Endothelial cell of umbilical vein (primary cell): Measurements from ENCODE around the gene MATR3. TPM values are rescaled to one million over a fixed set of nuclear protein-coding genes. Genes with fewer than 3 reads are reported as not detected.
A peak's percentile ranks its signal among the peaks of the same experiment; 100 is the strongest.
"Not testable (repeated sequence)": the region's sequence is repeated elsewhere in the genome, so short reads cannot be mapped to it uniquely, and the experiment has no call there.

Experiments used
- BruUV-seq: library from RNA; stranded (reverse); fragments of 400-500 nt; replicated peaks from 2 replicates; lab custom pipeline; 2021; lab: Mats Ljungman, UMichigan
- CTCF ChIA-PET: fragments of 300-600, 350-600 bp; sonication (Branson Sonifier 250); formaldehyde crosslinking; loops from one replicate; lab custom pipeline; 2021; ENCODE audit warnings: antibody characterized with exemption, inconsistent platforms; lab: Charles Lee
- POLR2A ChIA-PET: fragments of 300-600, 350-600 bp; sonication (Branson Sonifier 250); formaldehyde crosslinking; loops from one replicate; lab custom pipeline; 2021; ENCODE audit warnings: antibody characterized with exemption, inconsistent platforms; lab: Charles Lee
- DNase-seq: peaks from one replicate; pipeline ENCODE4 v3.0.0-alpha.2; 2011; ENCODE audit warnings: low read depth, low spot score
- FAIRE-seq: peaks from 2 replicates; lab custom pipeline; 2011; peaks lifted over from hg19 to GRCh38; lab: Jason Lieb, UNC
- H2AFZ ChIP-seq: 2 replicates; pipeline ENCODE4 v1.6.0; 2012; ENCODE audit warnings: low read depth, low read length, control low read depth, inconsistent platforms
- H3K27ac ChIP-seq: 2 replicates; pipeline ENCODE4 v1.5.1; 2011; ENCODE audit warnings: low read depth, mild to moderate bottlenecking, control low read depth, low read length, moderate library complexity; ENCODE audit not compliant: insufficient read depth
- H3K27me3 ChIP-seq, 2 experiments: 2 replicates each; pipeline versions ENCODE4 v1.6.0 to v1.6.1; 2011; ENCODE audit warnings: low read length in 2 of 2, mixed read lengths in 1 of 2; ENCODE audit not compliant: control insufficient read depth in 2 of 2, insufficient read depth in 2 of 2
- H3K36me3 ChIP-seq, 2 experiments: 2 replicates in 1 of 2; 3 replicates in 1 of 2; pipeline ENCODE4 v1.5.1; 2011; ENCODE audit warnings: low read length in 2 of 2, mild to moderate bottlenecking in 1 of 2, moderate library complexity in 1 of 2; ENCODE audit not compliant: control insufficient read depth in 2 of 2, insufficient read depth in 2 of 2; ENCODE audit errors: extremely low read depth in 1 of 2
- H3K4me1 ChIP-seq: 3 replicates; pipeline ENCODE4 v1.5.1; 2011; ENCODE audit warnings: mild to moderate bottlenecking, low read length; ENCODE audit not compliant: control insufficient read depth, insufficient read depth; ENCODE audit errors: extremely low read depth
- H3K4me2 ChIP-seq: 2 replicates; pipeline ENCODE4 v1.6.1; 2011; ENCODE audit warnings: low read length, control low read depth, mixed read lengths; ENCODE audit not compliant: insufficient read depth
- H3K4me3 ChIP-seq, 3 experiments: fragments of 200-600 bp in 1 of 3; sonication (generic), shearing (Covaris generic) in 1 of 3; replicated peaks in 1 of 3; 2 replicates each; pipeline ENCODE4 v1.5.1; 2011 to 2016; ENCODE audit warnings: control low read depth in 3 of 3, low read length in 3 of 3, mild to moderate bottlenecking in 2 of 3, inconsistent platforms in 1 of 3, low read depth in 1 of 3, moderate library complexity in 1 of 3; ENCODE audit not compliant: insufficient read depth in 1 of 3
- H3K79me2 ChIP-seq: 2 replicates; pipeline ENCODE4 v1.6.0; 2012; ENCODE audit warnings: low read length, inconsistent platforms; ENCODE audit not compliant: control insufficient read depth, insufficient read depth
- H3K9ac ChIP-seq: replicated peaks from 2 replicates; pipeline ENCODE3; 2011; ENCODE audit warnings: low read length, control low read depth; ENCODE audit not compliant: insufficient read depth; ENCODE audit errors: extremely low read depth
- H3K9me1 ChIP-seq: replicated peaks from 3 replicates; pipeline ENCODE4 v1.6.0; 2011; ENCODE audit warnings: mild to moderate bottlenecking, low read length; ENCODE audit not compliant: control insufficient read depth, insufficient read depth; ENCODE audit errors: extremely low read depth
- H3K9me3 ChIP-seq: replicated peaks from 2 replicates; pipeline ENCODE4 v1.5.1; 2012; ENCODE audit warnings: low read length, inconsistent platforms; ENCODE audit not compliant: control insufficient read depth, insufficient read depth
- H4K20me1 ChIP-seq: replicated peaks from 2 replicates; pipeline ENCODE3; 2011; ENCODE audit warnings: mild to moderate bottlenecking, low read length; ENCODE audit not compliant: control insufficient read depth, insufficient read depth; ENCODE audit errors: extremely low read depth
- CTCF ChIP-seq, 2 donors: IDR thresholded peaks; 1 replicate in 1 of 2; 2 replicates in 1 of 2; pipeline ENCODE4 v1.5.1; 2011; ENCODE audit warnings: low read length in 2 of 2, mild to moderate bottlenecking in 2 of 2, moderate library complexity in 2 of 2, control low read depth in 1 of 2, inconsistent platforms in 1 of 2, low read depth in 1 of 2; ENCODE audit not compliant: insufficient read depth in 1 of 2; ENCODE audit errors: extremely low read depth in 1 of 2
- EZH2 ChIP-seq: IDR thresholded peaks from 2 replicates; pipeline ENCODE4 v1.6.1; 2012; ENCODE audit warnings: borderline replicate concordance, low read depth, mild to moderate bottlenecking, moderate library complexity, low read length, inconsistent platforms; ENCODE audit not compliant: severe bottlenecking
- JUN ChIP-seq: IDR thresholded peaks from 2 replicates; pipeline ENCODE4 v1.6.1; 2011; ENCODE audit warnings: borderline replicate concordance, low read depth; ENCODE audit not compliant: insufficient read length, insufficient read depth
- MAX ChIP-seq: IDR thresholded peaks from 2 replicates; pipeline ENCODE4 v1.6.1; 2011; ENCODE audit not compliant: insufficient read depth, insufficient read length
- POLR2A ChIP-seq: IDR thresholded peaks from 2 replicates; pipeline ENCODE4 v1.6.1; 2012; ENCODE audit warnings: low read depth, mild to moderate bottlenecking, control low read depth, low read length
- dilution Hi-C: fragments of 300-500 bp; cut with MboI; formaldehyde crosslinking; loops from one replicate; pipeline ENCODE4 v1.15.0; 2019; ENCODE audit warnings: low sequenced_read_pairs; ENCODE audit not compliant: extremely low pct_ligation_motif_present
- intact Hi-C: fragments of 100-400 bp; cut with micrococcal nuclease; formaldehyde crosslinking; loops from one replicate; pipeline ENCODE4 v1.10.0; 2022
- polyA plus RNA-seq, 4 experiments: library from polyadenylated mRNA; depleted of rRNA in 3 of 4; stranded (reverse) in 3 of 4; unstranded in 1 of 4; fragments of >200 nt; gene quantifications; 2 replicates each; pipeline versions ENCODE4 v1.2.1 to v1.2.3, GENCODE V29; 2011 to 2012; ENCODE audit warnings: missing spikeins in 1 of 4
- total RNA-seq: library from RNA; stranded (reverse); gene quantifications from 2 replicates; pipeline ENCODE4 v1.2.3, GENCODE V29; 2021

Gene MATR3
- total and polyA plus RNA-seq, 2 donors (not counting 3 experiments of a cell fraction or from before 2014, with no cell fraction given) = 64.0 to 158 TPM

DNA sequence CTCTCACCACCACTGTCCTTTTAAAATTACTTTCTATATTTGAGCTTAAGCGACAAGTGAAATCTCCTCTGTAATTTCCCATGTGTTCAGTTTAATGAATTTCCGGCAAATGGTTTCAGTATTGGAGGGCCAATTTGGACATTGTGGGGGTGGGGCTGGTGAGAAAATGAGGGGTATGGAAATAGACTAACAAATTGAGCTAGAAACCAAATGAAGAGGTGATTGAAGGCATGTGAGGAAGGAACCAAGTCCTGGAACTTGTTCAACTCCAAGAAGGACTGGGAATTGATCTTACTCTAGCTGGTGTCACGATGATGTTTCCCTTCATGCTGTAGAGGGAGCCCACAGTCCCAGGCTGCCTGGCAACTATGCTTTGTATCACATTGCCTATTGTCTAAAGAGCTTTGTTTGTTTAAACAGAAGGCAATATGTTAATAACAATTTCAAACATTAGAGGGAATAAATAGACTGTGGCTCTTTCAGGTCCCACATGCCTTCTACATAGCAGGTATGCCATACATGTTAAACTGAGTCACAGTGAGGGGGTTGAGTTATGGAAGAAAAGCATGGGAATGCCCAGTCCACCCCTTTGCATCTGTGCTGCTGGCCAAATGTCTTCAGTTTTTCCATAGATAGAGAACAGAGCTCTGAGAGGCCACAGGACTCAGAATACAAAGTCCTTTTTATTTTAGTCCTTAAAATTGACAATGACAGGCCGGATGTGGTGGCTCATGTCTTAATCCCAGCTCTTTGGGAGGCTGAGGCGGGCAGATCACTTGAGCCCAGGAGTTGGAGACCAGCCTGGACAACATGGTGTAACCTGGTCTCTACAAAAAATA is 25.0 kb upstream of the MATR3 start:
- Histone ChIP-seq H3K9me1 (no peaks in the 10 kb centered on the region), H3K79me2 (no peaks in the 10 kb centered on the region), H4K20me1 (no peaks in the 10 kb centered on the region), H3K4me2 (no peak overlapping the region), H3K36me3 (no peaks in the 10 kb centered on the region), H3K9ac (no peak overlapping the region), H2AFZ (no peak overlapping the region), H3K4me3 (no peak overlapping the region), H3K27ac (no peak overlapping the region), H3K27me3 (no peaks in the 10 kb centered on the region), H3K9me3 (no peaks in the 10 kb centered on the region), H3K4me1 (peaks cover 4% of the 10 kb centered on the region)
- FAIRE-seq = peak; percentile 66
- dilution Hi-C loops (no loop called here), intact Hi-C loops (no loop called here)
- no peak for DNase-seq
- no TSS peak for BruUV-seq
- ChIA-PET POLR2A (interaction anchor here (0.9 kb wide), 1 partner anchor 25 kb away, joined by 3 read pairs; the partner anchor contains the start of gene MATR3), CTCF (interaction anchor here (0.8 to 1.4 kb wide), 10 partner anchors 12 to 693 kb away, joined by 3 to 9 read pairs (median 4); partner anchors contain the start of genes HSPA9 and PAIP2)
- TF ChIP-seq EZH2 = no peak
- TF ChIP-seq JUN = no peak
- TF ChIP-seq MAX = no peak
- TF ChIP-seq POLR2A = no peak
- TF ChIP-seq CTCF (IDR thresholded peaks at IDR 0.05; ENCODE audit: extremely low read depth in 1 of 2, insufficient read depth in 1 of 2, low read depth in 1 of 2, low read length in 2 of 2) = peak in 1 of 2 donors; percentile 5

DNA sequence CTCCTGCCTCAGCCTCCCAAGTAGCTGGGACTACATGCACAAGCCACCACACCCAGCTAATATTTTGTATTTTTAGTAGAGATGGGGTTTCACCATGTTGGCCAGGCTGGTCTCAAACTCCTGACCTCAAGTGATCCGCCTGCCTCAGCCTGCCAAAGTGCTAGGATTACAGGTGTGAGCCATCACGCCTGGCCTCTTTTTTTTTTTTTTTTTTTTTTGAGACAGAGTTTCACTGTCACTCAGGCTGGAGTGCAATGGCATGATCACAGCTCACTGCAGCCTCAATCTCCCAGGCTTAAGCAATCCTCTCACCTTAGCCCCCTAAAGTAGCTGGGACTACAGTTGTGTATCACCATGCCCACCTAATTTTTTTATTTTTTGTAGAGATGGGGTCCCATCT is 22.8 kb upstream of the MATR3 start:
- H3K27ac ChIP-seq, H3K27me3 ChIP-seq, H4K20me1 ChIP-seq, dilution Hi-C loops, H3K36me3 ChIP-seq, H3K9me3 ChIP-seq, POLR2A ChIA-PET, intact Hi-C loops, H3K4me3 ChIP-seq, H3K9me1 ChIP-seq, H3K9ac ChIP-seq, H2AFZ ChIP-seq, DNase-seq, H3K4me2 ChIP-seq, BruUV-seq: not testable (repeated sequence)
- Histone ChIP-seq H3K79me2 (peaks cover 16% of the 10 kb centered on the region), H3K4me1 (peaks cover 10% of the 10 kb centered on the region)
- CTCF ChIA-PET = interaction anchor here (0.7 kb wide), 2 partner anchors 39 to 105 kb away, joined by 3 read pairs; no protein-coding TSS in a partner anchor
- peak; percentile 99 for FAIRE-seq
